Panc1 (cell line): ENCODE results near the gene MCTP1. TPM values are rescaled to one million over a fixed set of nuclear protein-coding genes. Genes with fewer than 3 reads are reported as not detected.

Experiments
- ATAC-seq: fragments of 200-7000 bp; cut with Tn5 transposase; 2 replicates; pipeline ENCODE4 v1.9.1; 2020; ENCODE audit warnings: mild to moderate bottlenecking, moderate library complexity
- BruUV-seq: library from RNA; stranded (reverse); fragments of 400-500 nt; replicated peaks from 2 replicates; lab custom pipeline; 2021; lab: Mats Ljungman, UMichigan
- CTCF ChIA-PET: fragments of 300-600 bp; sonication (Branson Sonifier 250); formaldehyde crosslinking; loops from one replicate; lab custom pipeline; 2022; ENCODE audit warnings: antibody characterized with exemption; lab: Charles Lee
- POLR2A ChIA-PET: fragments of 300-600 bp; sonication (Branson Sonifier 250); formaldehyde crosslinking; loops from one replicate; lab custom pipeline; 2022; ENCODE audit warnings: antibody characterized with exemption; lab: Charles Lee
- DNase-seq: peaks from one replicate; pipeline ENCODE4 v3.0.0-alpha.2; 2010; ENCODE audit warnings: low read depth, low spot score
- H3K27ac ChIP-seq: 2 replicates; pipeline ENCODE4 v1.5.1; 2011; ENCODE audit warnings: mild to moderate bottlenecking, low read length, inconsistent platforms
- H3K27me3 ChIP-seq: fragments of 200-500 bp; sonication (Bioruptor generic); 2 replicates; pipeline ENCODE4 v1.6.0; 2014; ENCODE audit warnings: low read length, inconsistent platforms; ENCODE audit not compliant: control insufficient read depth, insufficient read depth
- H3K36me3 ChIP-seq: fragments of 200-500 bp; sonication (Bioruptor generic); 2 replicates; pipeline ENCODE4 v1.5.1; 2014; ENCODE audit warnings: inconsistent platforms, mild to moderate bottlenecking, low read length, moderate library complexity; ENCODE audit not compliant: control insufficient read depth, insufficient read depth
- H3K4me1 ChIP-seq: 2 replicates; pipeline ENCODE4 v1.5.1; 2011; ENCODE audit warnings: inconsistent platforms, mild to moderate bottlenecking, low read length, moderate library complexity; ENCODE audit not compliant: control insufficient read depth, insufficient read depth
- H3K4me3 ChIP-seq, 2 experiments: 2 replicates each; pipeline ENCODE4 v1.5.1; 2011 to 2012; ENCODE audit warnings: low read depth in 2 of 2, low read length in 2 of 2, mild to moderate bottlenecking in 2 of 2, inconsistent platforms in 1 of 2, moderate library complexity in 1 of 2
- H3K9me3 ChIP-seq: fragments of 200-500 bp; sonication (Bioruptor generic); 2 replicates; pipeline ENCODE4 v1.5.1; 2014; ENCODE audit warnings: low read depth, mild to moderate bottlenecking, inconsistent platforms, low read length, moderate library complexity; ENCODE audit not compliant: control insufficient read depth, insufficient read depth
- CTCF ChIP-seq: fragments of 450-650 bp; IDR thresholded peaks from 2 replicates; pipeline ENCODE4 v1.5.1; 2017; ENCODE audit warnings: mild to moderate bottlenecking
- POLR2AphosphoS5 ChIP-seq: IDR thresholded peaks from 2 replicates; pipeline ENCODE4 v1.6.1; 2012; ENCODE audit warnings: mild to moderate bottlenecking, low read depth, low read length, moderate library complexity
- SIN3A ChIP-seq: IDR thresholded peaks from 2 replicates; pipeline ENCODE4 v1.6.1; 2012; ENCODE audit warnings: low read depth, mild to moderate bottlenecking, low read length, moderate library complexity, borderline replicate concordance; ENCODE audit not compliant: insufficient read depth
- TCF7L2 ChIP-seq: IDR thresholded peaks from 2 replicates; pipeline ENCODE4 v1.6.1; 2011; ENCODE audit warnings: mild to moderate bottlenecking, low read depth, low read length, inconsistent platforms
- in situ Hi-C: cut with HindIII; loops from 2 replicates; pipeline ENCODE4 v1.10.0; 2016; ENCODE audit warnings: low sequenced_read_pairs, low pct_unique_long_range_greater_than_20kb
- intact Hi-C: fragments of 100-400 bp; cut with micrococcal nuclease; formaldehyde crosslinking; loops from one replicate; pipeline ENCODE4 v1.10.0; 2022; ENCODE audit not compliant: unreplicated experiment
- total RNA-seq: library from RNA; stranded (reverse); gene quantifications from one replicate; pipeline ENCODE4 v1.2.1, GENCODE V29; 2021; ENCODE audit not compliant: unreplicated experiment
- TF ChIP-seq, protein P1 (sequence below), 2 experiments: IDR thresholded peaks; 2 replicates each; pipeline ENCODE4 v1.6.1; 2011 to 2012; ENCODE audit warnings: low read depth in 2 of 2, control low read depth in 1 of 2, low read length in 1 of 2, mild to moderate bottlenecking in 1 of 2, moderate library complexity in 1 of 2; ENCODE audit not compliant: insufficient read depth in 1 of 2

The MCTP1 gene
- total RNA-seq, 1 experiment from 2014 or later = 39.8 TPM

- in situ Hi-C loops = no loop called here
- intact Hi-C loops = no loop called here
- H3K27ac ChIP-seq = no peak overlapping the region
- H3K9me3 ChIP-seq = no peaks in the 10 kb centered on the region
- no peaks in the 10 kb centered on the region; the same call in 1 of the 2 replicates for H3K36me3 ChIP-seq
- CTCF ChIA-PET = no interaction called here
- TF ChIP-seq POLR2AphosphoS5 (no peak), TCF7L2 (no peak), CTCF (no peak), SIN3A (no peak)
- TF ChIP-seq, protein P1, sequence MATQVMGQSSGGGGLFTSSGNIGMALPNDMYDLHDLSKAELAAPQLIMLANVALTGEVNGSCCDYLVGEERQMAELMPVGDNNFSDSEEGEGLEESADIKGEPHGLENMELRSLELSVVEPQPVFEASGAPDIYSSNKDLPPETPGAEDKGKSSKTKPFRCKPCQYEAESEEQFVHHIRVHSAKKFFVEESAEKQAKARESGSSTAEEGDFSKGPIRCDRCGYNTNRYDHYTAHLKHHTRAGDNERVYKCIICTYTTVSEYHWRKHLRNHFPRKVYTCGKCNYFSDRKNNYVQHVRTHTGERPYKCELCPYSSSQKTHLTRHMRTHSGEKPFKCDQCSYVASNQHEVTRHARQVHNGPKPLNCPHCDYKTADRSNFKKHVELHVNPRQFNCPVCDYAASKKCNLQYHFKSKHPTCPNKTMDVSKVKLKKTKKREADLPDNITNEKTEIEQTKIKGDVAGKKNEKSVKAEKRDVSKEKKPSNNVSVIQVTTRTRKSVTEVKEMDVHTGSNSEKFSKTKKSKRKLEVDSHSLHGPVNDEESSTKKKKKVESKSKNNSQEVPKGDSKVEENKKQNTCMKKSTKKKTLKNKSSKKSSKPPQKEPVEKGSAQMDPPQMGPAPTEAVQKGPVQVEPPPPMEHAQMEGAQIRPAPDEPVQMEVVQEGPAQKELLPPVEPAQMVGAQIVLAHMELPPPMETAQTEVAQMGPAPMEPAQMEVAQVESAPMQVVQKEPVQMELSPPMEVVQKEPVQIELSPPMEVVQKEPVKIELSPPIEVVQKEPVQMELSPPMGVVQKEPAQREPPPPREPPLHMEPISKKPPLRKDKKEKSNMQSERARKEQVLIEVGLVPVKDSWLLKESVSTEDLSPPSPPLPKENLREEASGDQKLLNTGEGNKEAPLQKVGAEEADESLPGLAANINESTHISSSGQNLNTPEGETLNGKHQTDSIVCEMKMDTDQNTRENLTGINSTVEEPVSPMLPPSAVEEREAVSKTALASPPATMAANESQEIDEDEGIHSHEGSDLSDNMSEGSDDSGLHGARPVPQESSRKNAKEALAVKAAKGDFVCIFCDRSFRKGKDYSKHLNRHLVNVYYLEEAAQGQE (IDR thresholded peaks at IDR 0.05; ENCODE audit: insufficient read depth in 1 of 2, low read depth in 2 of 2, low read length in 1 of 2) = no peak
- DNase-seq (no peak), ATAC-seq (no peak)
- no peak overlapping the region for H3K4me3 ChIP-seq
- no peaks in the 10 kb centered on the region for H3K4me1 ChIP-seq
- POLR2A ChIA-PET = no interaction called here
- H3K27me3 ChIP-seq = peaks cover 3% of the 10 kb centered on the region; the same call in 1 of the 2 replicates
- BruUV-seq = no TSS peak
These were observed 28.4 kb downstream of the MCTP1 start for GRCh38 chr5:95256446-95256845.

DNA sequence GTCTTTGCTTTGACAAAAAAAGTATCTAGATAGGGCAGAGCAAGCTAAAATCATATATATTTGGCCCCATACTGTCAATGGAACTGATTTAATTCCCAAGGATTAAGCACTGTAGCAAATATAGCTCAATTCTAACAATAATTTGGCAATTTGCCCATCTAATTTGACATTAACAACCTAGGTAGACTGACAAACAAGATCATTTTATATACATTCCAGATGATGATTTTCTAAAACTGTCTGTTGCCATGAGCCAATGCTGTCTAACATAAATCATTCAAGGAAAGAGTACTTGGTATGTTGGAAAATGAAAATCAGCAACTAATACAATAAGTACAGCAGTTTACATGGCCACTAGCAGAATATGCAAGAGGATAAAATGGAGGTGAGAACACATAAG lies 32.1 kb downstream of the MCTP1 start:
- in situ Hi-C loops (no loop called here), intact Hi-C loops (no loop called here)
- no peak overlapping the region for H3K4me3 ChIP-seq
- no peak for ATAC-seq
- POLR2A ChIA-PET = no interaction called here
- no peak overlapping the region for H3K27ac ChIP-seq
- CTCF ChIA-PET = interaction anchor here (0.6 kb wide), 1 partner anchor 112 kb away, joined by 3 read pairs; no protein-coding TSS in a partner anchor
- DNase-seq = no peak
- H3K9me3 ChIP-seq = no peaks in the 10 kb centered on the region
- TF ChIP-seq POLR2AphosphoS5 (no peak), CTCF (no peak), TCF7L2 (no peak), SIN3A (no peak)
- TF ChIP-seq, protein P1 (IDR thresholded peaks at IDR 0.05; ENCODE audit: insufficient read depth in 1 of 2, low read depth in 2 of 2, low read length in 1 of 2) = no peak
- no peaks in the 10 kb centered on the region for H3K4me1 ChIP-seq
- H3K36me3 ChIP-seq = no peaks in the 10 kb centered on the region; the same call in 1 of the 2 replicates
- BruUV-seq = no TSS peak
- peaks cover 10% of the 10 kb centered on the region; the same call in 1 of the 2 replicates for H3K27me3 ChIP-seq
